GM23338 (cell line): ENCODE data around the gene AKAP7. TPM values are rescaled to one million over a fixed set of nuclear protein-coding genes. Genes with fewer than 3 reads are reported as not detected.

ENCODE experiments used
- ATAC-seq: fragments of 200-7000 bp; cut with Tn5 transposase; 3 replicates; pipeline ENCODE4 v1.9.1; 2020
- DNase-seq: peaks from one replicate; pipeline ENCODE4 v3.0.0-alpha.2; 2015; ENCODE audit warnings: low spot score
- H2AFZ ChIP-seq: fragments of 200-600 bp; sonication (generic); 2 replicates; pipeline ENCODE4 v1.8.0; 2016; ENCODE audit warnings: antibody characterized with exemption, mild to moderate bottlenecking, moderate library complexity
- H3F3A ChIP-seq: fragments of 200-600 bp; sonication (generic); replicated peaks from 2 replicates; pipeline ENCODE4 v1.8.0; 2017; ENCODE audit warnings: antibody characterized with exemption, mixed run types, low read depth
- H3K27ac ChIP-seq: fragments of 200-600 bp; sonication (generic); 2 replicates; pipeline ENCODE4 v1.6.1; 2016; ENCODE audit warnings: low read depth
- H3K27me3 ChIP-seq: fragments of 200-600 bp; sonication (generic); 2 replicates; pipeline ENCODE4 v1.8.0; 2016; ENCODE audit warnings: mild to moderate bottlenecking, mixed run types, moderate library complexity; ENCODE audit not compliant: insufficient read depth
- H3K36me3 ChIP-seq: fragments of 200-600 bp; sonication (generic); 2 replicates; pipeline ENCODE4 v1.8.0; 2016; ENCODE audit warnings: mild to moderate bottlenecking; ENCODE audit not compliant: insufficient read depth
- H3K4me1 ChIP-seq: fragments of 200-600 bp; sonication (generic); 2 replicates; pipeline ENCODE4 v1.8.0; 2016; ENCODE audit warnings: mild to moderate bottlenecking, moderate library complexity; ENCODE audit not compliant: insufficient read depth
- H3K4me2 ChIP-seq: fragments of 200-600 bp; sonication (generic); 2 replicates; pipeline ENCODE4 v1.7.1; 2017; ENCODE audit warnings: mixed run types
- H3K4me3 ChIP-seq: fragments of 200-600 bp; sonication (generic); 2 replicates; pipeline ENCODE4 v1.6.1; 2016; ENCODE audit warnings: mixed run types
- H3K79me2 ChIP-seq: fragments of 200-600 bp; sonication (generic); replicated peaks from 2 replicates; pipeline ENCODE4 v1.8.0; 2017; ENCODE audit warnings: mild to moderate bottlenecking; ENCODE audit not compliant: insufficient read depth
- H3K9me2 ChIP-seq: fragments of 200-600 bp; sonication (generic); 2 replicates; pipeline ENCODE4 v1.8.0; 2017; ENCODE audit not compliant: insufficient read depth
- H4K20me1 ChIP-seq: fragments of 200-600 bp; sonication (generic); replicated peaks from 2 replicates; pipeline ENCODE4 v1.8.0; 2017; ENCODE audit warnings: mild to moderate bottlenecking; ENCODE audit not compliant: insufficient read depth
- H3K27ac Mint-ChIP-seq: 2 replicates; pipeline ENCODE4 v1.8.0; 2020; ENCODE audit warnings: inconsistent platforms, mild to moderate bottlenecking, moderate library complexity, mixed read lengths
- H3K27me3 Mint-ChIP-seq: 3 replicates; pipeline ENCODE4 v1.8.0; 2022; ENCODE audit warnings: low read depth, mild to moderate bottlenecking, moderate library complexity, mixed read lengths, inconsistent platforms; ENCODE audit not compliant: insufficient read depth, poor library complexity
- H3K36me3 Mint-ChIP-seq: 3 replicates; pipeline ENCODE4 v1.8.0; 2021; ENCODE audit warnings: low read depth, mild to moderate bottlenecking, inconsistent platforms, moderate library complexity, mixed read lengths
- H3K4me1 Mint-ChIP-seq: 3 replicates; pipeline ENCODE4 v1.8.0; 2020; ENCODE audit warnings: mild to moderate bottlenecking, inconsistent platforms, mixed read lengths
- H3K4me3 Mint-ChIP-seq: 3 replicates; pipeline ENCODE4 v1.8.0; 2021; ENCODE audit warnings: moderate library complexity, mild to moderate bottlenecking, inconsistent platforms, mixed read lengths
- H3K9me3 Mint-ChIP-seq: 3 replicates; pipeline ENCODE4 v1.8.0; 2020; ENCODE audit warnings: moderate library complexity, mild to moderate bottlenecking, inconsistent platforms, mixed read lengths
- CREB1 ChIP-seq: fragments of 250-450 bp; sonication (Bioruptor Pico); IDR thresholded peaks from 2 replicates; pipeline ENCODE4 v1.5.0; 2020; ENCODE audit warnings: low read depth, mild to moderate bottlenecking, moderate library complexity
- ETS1 ChIP-seq: IDR thresholded peaks from 2 replicates; pipeline ENCODE4 v1.6.1; 2016; ENCODE audit warnings: antibody characterized with exemption
- JUNB ChIP-seq: IDR thresholded peaks from one replicate; pipeline ENCODE4 v1.6.1; 2016; ENCODE audit warnings: antibody characterized with exemption; ENCODE audit not compliant: unreplicated experiment
- NANOG ChIP-seq: IDR thresholded peaks from 2 replicates; pipeline ENCODE4 v1.6.1; 2016; ENCODE audit warnings: antibody characterized with exemption, borderline replicate concordance
- POLR2AphosphoS5 ChIP-seq: IDR thresholded peaks from 2 replicates; pipeline ENCODE4 v1.6.1; 2016; ENCODE audit warnings: antibody characterized with exemption, low read depth
- STAT1 ChIP-seq: IDR thresholded peaks from one replicate; pipeline ENCODE4 v1.6.1; 2016; ENCODE audit warnings: antibody characterized with exemption; ENCODE audit not compliant: unreplicated experiment
- ZNF462 ChIP-seq: fragments of 250-450 bp; sonication (Bioruptor Pico); IDR thresholded peaks from 2 replicates; pipeline ENCODE4 v1.5.0; 2020; ENCODE audit warnings: mild to moderate bottlenecking, moderate library complexity
- polyA plus RNA-seq: library from polyadenylated mRNA; unstranded; fragments of >200 nt; fragmentation: Nextera tagmentation; extraction: Ambion mirVana; gene quantifications from 2 replicates; pipeline ENCODE4 v1.2.1, GENCODE V29; 2016
- total RNA-seq: library from RNA; depleted of rRNA; stranded (reverse); fragments of >200 nt; shearing (Covaris generic); gene quantifications from 2 replicates; pipeline ENCODE4 v1.2.3, GENCODE V29; 2014

The AKAP7 gene
- total and polyA plus RNA-seq, 2 experiments from 2014 or later, result 12.2 to 20.0 TPM

- TF ChIP-seq ETS1 (no peak), POLR2AphosphoS5 (no peak), JUNB (no peak), CREB1 (CRISPR knock-in tag) (no peak), NANOG (no peak), STAT1 (no peak), ZNF462 (CRISPR knock-in tag) (no peak)
Measured at GRCh38 chr6:131257104-131257503, 121.8 kb downstream of the AKAP7 start (continued).

- no peak for DNase-seq
- H3K9me3 Mint-ChIP-seq, result peaks cover 21% of the 10 kb centered on the region
- H3K36me3 ChIP-seq, result peaks cover 16% of the 10 kb centered on the region; the same call in 1 of the 2 replicates
- H3K9me2 ChIP-seq, result no peaks in the 10 kb centered on the region
- peak overlapping the region; percentile 54; the same call in 1 of the 2 replicates for H3K27ac Mint-ChIP-seq
- H3K79me2 ChIP-seq, result peaks cover 5% of the 10 kb centered on the region; the same call in 1 of the 2 replicates
- no peak overlapping the region for H2AFZ ChIP-seq
- H3K4me1 ChIP-seq, result peaks cover 14% of the 10 kb centered on the region
- H3K27me3 Mint-ChIP-seq, result peaks cover 2% of the 10 kb centered on the region
- H4K20me1 ChIP-seq, result no peaks in the 10 kb centered on the region
- peak overlapping the region; percentile 57; the same call in 1 of the 2 replicates for H3K27ac ChIP-seq
- no peaks in the 10 kb centered on the region for H3K27me3 ChIP-seq
- no peak for ATAC-seq
- no peak overlapping the region for H3K4me3 ChIP-seq
- no peak overlapping the region for H3K4me2 ChIP-seq
- no peak overlapping the region for H3K4me3 Mint-ChIP-seq
- peaks cover 25% of the 10 kb centered on the region for H3K36me3 Mint-ChIP-seq
- H3F3A ChIP-seq, result no peaks in the 10 kb centered on the region
- H3K4me1 Mint-ChIP-seq, result peaks cover 13% of the 10 kb centered on the region
- no peak for TF ChIP-seq ZNF462 (CRISPR knock-in tag)
Measured at GRCh38 chr6:131258010-131258652, 122.9 kb downstream of the AKAP7 start.
